Testis (tissue), 2 donors: Measurements from ENCODE around the gene NUCB1.

ENCODE experiments used
- CTCF ChIP-seq, 3 experiments: fragments of 450-650 bp in 2 of 3; fragments of 200-600 bp in 1 of 3; sonication (generic) in 1 of 3; IDR thresholded peaks; one replicate each; pipeline ENCODE4 v1.5.1; 2016 to 2019; ENCODE audit warnings: antibody characterized with exemption in 3 of 3, mild to moderate bottlenecking in 2 of 3, moderate library complexity in 1 of 3
- POLR2A ChIP-seq: fragments of 450-650 bp; IDR thresholded peaks from one replicate; pipeline ENCODE4 v1.6.1; 2017; ENCODE audit warnings: antibody characterized with exemption, mild to moderate bottlenecking, moderate library complexity

DNA sequence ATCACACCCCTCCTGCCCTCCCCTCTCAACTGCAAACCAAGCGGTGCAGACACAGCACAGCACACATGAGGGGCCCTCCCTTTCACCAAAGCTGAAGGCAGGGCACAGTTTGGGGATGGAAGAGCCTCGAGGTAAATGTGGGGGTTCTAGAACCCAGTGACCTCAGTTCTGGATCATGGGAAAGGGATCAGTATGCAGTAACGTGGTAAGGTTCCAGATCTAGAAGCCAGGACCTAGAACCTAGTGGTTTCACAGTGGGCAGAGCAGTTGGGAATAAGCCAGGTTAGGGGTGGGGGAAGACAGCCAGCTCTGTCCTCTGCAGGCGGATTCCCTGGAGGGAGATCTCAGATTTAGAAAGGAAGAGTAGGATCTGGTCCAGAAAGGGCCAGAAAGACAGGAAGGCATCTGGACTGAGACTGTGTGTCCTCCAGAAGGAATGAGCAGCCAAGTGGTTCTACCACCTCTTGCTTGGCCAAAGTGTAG is 68.1 kb downstream of the NUCB1 start:
- no peak for TF ChIP-seq CTCF (IDR thresholded peaks at IDR 0.05)
- no peak for TF ChIP-seq POLR2A
